Neuronal stem cell (in vitro differentiated cells): Measurements from ENCODE around the gene DAPK1.

Experiments
- DNase-seq: peaks from one replicate; pipeline ENCODE4 v3.0.0-alpha.2; 2013; ENCODE audit warnings: low spot score
- H2AFZ ChIP-seq: one replicate; pipeline ENCODE4 v1.6.1; 2013; ENCODE audit warnings: mild to moderate bottlenecking, low read length, inconsistent platforms
- H2AK5ac ChIP-seq: 2 replicates; pipeline ENCODE4 v1.6.1; 2013; ENCODE audit warnings: low read depth, mild to moderate bottlenecking, inconsistent platforms, low read length, moderate library complexity, mixed read lengths
- H2BK120ac ChIP-seq: 2 replicates; pipeline ENCODE4 v1.6.1; 2013; ENCODE audit warnings: low read depth, mild to moderate bottlenecking, inconsistent platforms, low read length, moderate library complexity, mixed read lengths
- H2BK12ac ChIP-seq: one replicate; pipeline ENCODE4 v1.6.1; 2013; ENCODE audit warnings: low read length, inconsistent platforms
- H2BK15ac ChIP-seq: 2 replicates; pipeline ENCODE4 v1.6.1; 2013; ENCODE audit warnings: mild to moderate bottlenecking, low read length, inconsistent platforms, mixed read lengths
- H2BK5ac ChIP-seq: one replicate; pipeline ENCODE4 v1.6.1; 2013; ENCODE audit warnings: inconsistent platforms, mild to moderate bottlenecking, low read length, moderate library complexity
- H3K14ac ChIP-seq: one replicate; pipeline ENCODE4 v1.6.1; 2013; ENCODE audit warnings: low read length, inconsistent platforms
- H3K18ac ChIP-seq: 2 replicates; pipeline ENCODE4 v1.6.1; 2013; ENCODE audit warnings: low read length, inconsistent platforms
- H3K23ac ChIP-seq: 2 replicates; pipeline ENCODE4 v1.6.1; 2013; ENCODE audit warnings: low read depth, mild to moderate bottlenecking, mixed read lengths, low read length, inconsistent platforms; ENCODE audit not compliant: poor library complexity
- H3K27ac ChIP-seq: replicated peaks from 3 replicates; pipeline ENCODE4 v1.5.1; 2013; ENCODE audit warnings: low read length, inconsistent platforms
- H3K27me3 ChIP-seq, 3 experiments: 2 replicates each; pipeline ENCODE4 v1.6.1; 2013; ENCODE audit warnings: low read length in 3 of 3, mild to moderate bottlenecking in 2 of 3, inconsistent platforms in 1 of 3, low read depth in 1 of 3, mixed read lengths in 1 of 3, moderate library complexity in 1 of 3; ENCODE audit not compliant: control insufficient read depth in 3 of 3, insufficient read depth in 3 of 3
- H3K36me3 ChIP-seq, 2 donors: replicated peaks in 1 of 2; 2 replicates each; pipeline ENCODE4 v1.6.1; 2013; ENCODE audit warnings: low read length in 2 of 2; ENCODE audit not compliant: control insufficient read depth in 2 of 2, insufficient read depth in 2 of 2
- H3K4ac ChIP-seq: 2 replicates; pipeline ENCODE4 v1.6.1; 2013; ENCODE audit warnings: inconsistent platforms, mild to moderate bottlenecking, low read length, moderate library complexity
- H3K4me1 ChIP-seq, 2 donors: 1 replicate in 1 of 2; 2 replicates in 1 of 2; pipeline ENCODE4 v1.6.1; 2013; ENCODE audit warnings: low read length in 2 of 2, low read depth in 1 of 2; ENCODE audit not compliant: control insufficient read depth in 2 of 2, insufficient read depth in 1 of 2
- H3K4me2 ChIP-seq: one replicate; pipeline ENCODE4 v1.6.1; 2013; ENCODE audit warnings: mild to moderate bottlenecking, low read length, inconsistent platforms; ENCODE audit not compliant: insufficient read depth, poor library complexity, severe bottlenecking
- H3K4me3 ChIP-seq, 2 donors: 2 replicates each; pipeline ENCODE4 v1.5.1; 2013; ENCODE audit warnings: low read length in 2 of 2, mild to moderate bottlenecking in 2 of 2, inconsistent platforms in 1 of 2, moderate library complexity in 1 of 2
- H3K79me1 ChIP-seq: one replicate; pipeline ENCODE4 v1.6.1; 2013; ENCODE audit warnings: low read depth, mild to moderate bottlenecking, inconsistent platforms, low read length, moderate library complexity
- H3K9ac ChIP-seq: one replicate; pipeline ENCODE4 v1.6.1; 2013; ENCODE audit warnings: mild to moderate bottlenecking, low read depth, low read length, inconsistent platforms; ENCODE audit not compliant: poor library complexity
- H3K9me3 ChIP-seq, 2 donors: replicated peaks in 1 of 2; 2 replicates each; pipeline versions ENCODE3 to v1.6.1; 2013; ENCODE audit warnings: low read length in 2 of 2, mild to moderate bottlenecking in 2 of 2, inconsistent platforms in 1 of 2, low read depth in 1 of 2, mixed read lengths in 1 of 2, moderate library complexity in 1 of 2; ENCODE audit not compliant: control insufficient read depth in 2 of 2, insufficient read depth in 1 of 2
- H4K8ac ChIP-seq: one replicate; pipeline ENCODE4 v1.6.1; 2013; ENCODE audit warnings: low read depth, mild to moderate bottlenecking, inconsistent platforms, low read length, moderate library complexity
- H4K91ac ChIP-seq: one replicate; pipeline ENCODE4 v1.6.1; 2013; ENCODE audit warnings: low read length, low read depth, mild to moderate bottlenecking, inconsistent platforms; ENCODE audit not compliant: poor library complexity
- WGBS, 2 donors: extraction: QIAGEN DNeasy Blood & Tissue Kit; methylation state at CpG; one replicate each; pipeline ENCODE4 v1.1.7; 2013; ENCODE audit warnings: missing lambda C conversion rate in 2 of 2, mixed read lengths in 1 of 2; ENCODE audit not compliant: insufficient read length in 2 of 2, insufficient replicate concordance in 1 of 2; ENCODE audit errors: extremely low coverage in 2 of 2; 5-methylcytosine and 5-hydroxymethylcytosine counted together

DAPK1 gene

DNA sequence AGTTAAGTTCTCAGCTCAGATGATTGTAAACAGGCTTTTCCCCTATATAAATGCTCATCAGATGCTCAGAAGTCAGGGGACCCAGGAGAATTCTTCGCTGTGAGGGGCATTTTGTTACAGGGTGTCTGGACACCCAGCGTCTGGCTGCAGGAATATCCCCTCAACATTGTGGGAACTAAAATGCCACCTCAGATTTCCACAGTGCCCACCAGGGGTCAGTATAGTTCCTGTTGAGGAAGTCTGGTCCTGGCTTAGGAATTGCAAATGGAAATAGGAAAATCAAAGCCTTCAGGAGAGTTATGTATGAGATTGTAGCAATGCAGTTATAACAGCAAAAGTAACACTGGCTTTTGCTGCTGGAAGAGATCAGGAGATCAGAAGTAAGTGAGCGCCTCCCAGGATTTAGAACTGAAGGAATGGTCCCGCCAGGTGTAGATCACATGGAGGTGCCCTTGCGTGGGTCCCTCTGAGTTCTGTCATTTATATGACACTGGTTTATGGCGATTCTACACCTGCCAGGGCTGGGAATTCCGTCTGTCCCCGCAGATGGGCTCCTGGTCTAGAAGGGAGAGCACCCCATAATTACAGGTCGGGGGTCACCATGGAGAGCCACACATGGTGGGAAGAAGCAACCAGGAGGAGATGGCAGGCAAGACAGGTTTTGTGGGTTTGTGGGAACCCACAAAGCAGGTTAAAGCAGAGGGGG, 181.1 kb downstream of the DAPK1 start:
- no peaks in the 10 kb centered on the region for H3K79me1 ChIP-seq
- H3K4ac ChIP-seq, result no peak overlapping the region
- H2BK12ac ChIP-seq, result no peak overlapping the region
- no peaks in the 10 kb centered on the region for H3K27me3 ChIP-seq
- H3K9ac ChIP-seq, result no peak overlapping the region
- no peak overlapping the region for H3K23ac ChIP-seq
- H2BK15ac ChIP-seq, result no peak overlapping the region
- H4K91ac ChIP-seq, result no peak overlapping the region
- no peak overlapping the region for H3K27ac ChIP-seq
- no peak overlapping the region for H2BK120ac ChIP-seq
- H3K18ac ChIP-seq, result no peak overlapping the region
- peaks cover 14 to 45% of the 10 kb centered on the region in 2 donors for H3K36me3 ChIP-seq
- H2AFZ ChIP-seq, result no peak overlapping the region
- no peak overlapping the region for H3K4me2 ChIP-seq
- DNase-seq, result peak; percentile 65
- WGBS, 2 donors, result no CpG with 5 or more reads among the region's 9 CpGs
- no peaks in the 10 kb centered on the region for H3K9me3 ChIP-seq
- no peak overlapping the region for H3K4me3 ChIP-seq
- no peak overlapping the region for H4K8ac ChIP-seq
- no peak overlapping the region for H3K14ac ChIP-seq
- no peaks in the 10 kb centered on the region for H3K4me1 ChIP-seq
- H2BK5ac ChIP-seq, result no peak overlapping the region
- no peak overlapping the region for H2AK5ac ChIP-seq

GRCh38 chr9:87681271-87682061, 183.8 kb downstream of the DAPK1 start:
- no peak overlapping the region for H4K91ac ChIP-seq
- H2AFZ ChIP-seq, result no peak overlapping the region
- H2AK5ac ChIP-seq, result no peak overlapping the region
- H3K4me1 ChIP-seq, result peaks cover 2 to 3% of the 10 kb centered on the region in 2 donors
- H2BK15ac ChIP-seq, result no peak overlapping the region
- H3K4ac ChIP-seq, result no peak overlapping the region
- H3K23ac ChIP-seq, result no peak overlapping the region
- no peak overlapping the region for H2BK120ac ChIP-seq
- H3K4me3 ChIP-seq, result no peak overlapping the region
- no peak overlapping the region for H4K8ac ChIP-seq
- no peak overlapping the region for H3K14ac ChIP-seq
- no peaks in the 10 kb centered on the region for H3K27me3 ChIP-seq
- no peak overlapping the region for H2BK5ac ChIP-seq
- H3K36me3 ChIP-seq, result peaks cover 14 to 64% of the 10 kb centered on the region in 2 donors
- H3K18ac ChIP-seq, result no peak overlapping the region
- no peak overlapping the region for H3K4me2 ChIP-seq
- no CpG with 5 or more reads among the region's 11 CpGs for WGBS, 2 donors
- no peak overlapping the region for H3K27ac ChIP-seq
- H3K9me3 ChIP-seq, result no peaks in the 10 kb centered on the region
- DNase-seq, result no peak
- H3K9ac ChIP-seq, result no peak overlapping the region
- H2BK12ac ChIP-seq, result no peak overlapping the region
- H3K79me1 ChIP-seq, result no peaks in the 10 kb centered on the region

DNA sequence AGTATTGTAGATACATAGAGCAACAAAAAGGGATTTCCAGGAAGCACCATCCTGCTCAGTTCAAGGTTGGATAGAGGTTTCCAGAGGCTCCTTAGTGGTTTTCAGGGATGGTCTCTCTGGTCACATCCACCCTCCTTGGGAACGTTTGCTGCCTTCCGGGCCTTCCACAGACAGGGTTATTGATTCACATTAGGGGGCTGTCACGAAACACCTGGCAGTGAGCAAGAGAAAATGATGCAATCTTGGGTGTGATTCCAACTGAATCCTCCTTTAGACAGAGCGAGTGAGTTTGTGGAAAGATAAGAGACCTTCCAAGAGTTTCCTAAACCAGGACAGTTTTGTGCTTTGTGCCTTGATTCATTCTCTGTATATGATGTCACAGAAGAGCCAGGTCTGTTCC, 184.4 kb downstream of the DAPK1 start:
- WGBS, 2 donors, result no CpG with 5 or more reads among the region's 4 CpGs
- Histone ChIP-seq H3K4ac (no peak overlapping the region), H3K4me1 (peaks cover 2 to 3% of the 10 kb centered on the region in 2 donors), H2AFZ (no peak overlapping the region), H3K27me3 (no peaks in the 10 kb centered on the region), H3K79me1 (no peaks in the 10 kb centered on the region), H4K8ac (no peak overlapping the region), H3K36me3 (peaks cover 15 to 70% of the 10 kb centered on the region in 2 donors), H2BK120ac (no peak overlapping the region), H2BK15ac (no peak overlapping the region), H3K14ac (no peak overlapping the region), H4K91ac (no peak overlapping the region), H3K27ac (no peak overlapping the region), H2BK5ac (no peak overlapping the region), H3K9me3 (no peaks in the 10 kb centered on the region), H2BK12ac (no peak overlapping the region), H2AK5ac (no peak overlapping the region), H3K9ac (no peak overlapping the region), H3K4me2 (no peak overlapping the region), H3K4me3 (no peak overlapping the region), H3K23ac (no peak overlapping the region), H3K18ac (no peak overlapping the region)
- DNase-seq, result no peak

GRCh38 chr9:87682618-87683017, 185.0 kb downstream of the DAPK1 start:
- no peak overlapping the region for H3K9ac ChIP-seq
- H2AK5ac ChIP-seq, result no peak overlapping the region
- H3K4me1 ChIP-seq, result peaks cover 2 to 3% of the 10 kb centered on the region in 2 donors
- H4K91ac ChIP-seq, result no peak overlapping the region
- no peak overlapping the region for H2BK120ac ChIP-seq
- no peaks in the 10 kb centered on the region for H3K79me1 ChIP-seq
- no CpG with 5 or more reads among the region's 4 CpGs for WGBS, 2 donors
- H3K36me3 ChIP-seq, result peaks cover 15 to 73% of the 10 kb centered on the region in 2 donors
- no peak overlapping the region for H3K4me3 ChIP-seq
- no peak overlapping the region for H2BK5ac ChIP-seq
- H2BK15ac ChIP-seq, result no peak overlapping the region
- H3K4me2 ChIP-seq, result no peak overlapping the region
- no peak overlapping the region for H2BK12ac ChIP-seq
- no peak overlapping the region for H2AFZ ChIP-seq
- H3K4ac ChIP-seq, result no peak overlapping the region
- no peaks in the 10 kb centered on the region for H3K9me3 ChIP-seq
- no peak overlapping the region for H3K23ac ChIP-seq
- no peak overlapping the region for H3K14ac ChIP-seq
- DNase-seq, result no peak
- no peaks in the 10 kb centered on the region for H3K27me3 ChIP-seq
- no peak overlapping the region for H3K18ac ChIP-seq
- no peak overlapping the region for H4K8ac ChIP-seq
- H3K27ac ChIP-seq, result no peak overlapping the region
